Measurements from ENCODE around the gene ARIH2. TPM values are rescaled to one million over a fixed set of nuclear protein-coding genes. Genes with fewer than 3 reads are reported as not detected.

Gene ARIH2
- total RNA-seq, 3 donors from 2014 or later: 144 to 161 (median 146) TPM

DNA sequence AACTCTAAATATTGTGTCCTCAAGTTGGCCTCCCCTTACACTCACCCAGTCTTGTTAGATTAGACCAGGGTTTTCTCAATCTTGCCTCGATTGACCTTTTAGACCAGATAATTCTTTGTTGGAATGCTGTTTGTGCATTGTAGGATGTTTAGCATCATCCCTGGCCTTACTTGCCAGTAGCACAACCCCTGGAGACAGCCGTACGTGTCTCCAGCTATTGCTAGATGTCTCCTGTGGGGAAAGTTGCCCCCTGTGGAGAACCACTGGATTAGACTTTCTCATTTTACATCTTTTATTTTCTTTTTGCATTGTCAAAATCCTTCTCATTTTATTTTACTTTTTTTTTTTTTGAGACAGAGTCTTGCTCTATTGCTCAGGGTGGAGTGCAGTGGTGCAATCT is 90.8 kb downstream of the ARIH2 start:
- peaks cover 22% of the 10 kb centered on the region for H3K4me1 Mint-ChIP-seq (ENCODE audit: low read depth)
- ATAC-seq (no peak), DNase-seq (no peak)
- H3K27me3 Mint-ChIP-seq (ENCODE audit: low read depth): no peaks in the 10 kb centered on the region
- H3K36me3 Mint-ChIP-seq (ENCODE audit: insufficient read depth): peaks cover 3% of the 10 kb centered on the region
- H3K9me3 Mint-ChIP-seq: no peaks in the 10 kb centered on the region
- H3K4me3 Mint-ChIP-seq: peak overlapping the region; percentile 56

DNA sequence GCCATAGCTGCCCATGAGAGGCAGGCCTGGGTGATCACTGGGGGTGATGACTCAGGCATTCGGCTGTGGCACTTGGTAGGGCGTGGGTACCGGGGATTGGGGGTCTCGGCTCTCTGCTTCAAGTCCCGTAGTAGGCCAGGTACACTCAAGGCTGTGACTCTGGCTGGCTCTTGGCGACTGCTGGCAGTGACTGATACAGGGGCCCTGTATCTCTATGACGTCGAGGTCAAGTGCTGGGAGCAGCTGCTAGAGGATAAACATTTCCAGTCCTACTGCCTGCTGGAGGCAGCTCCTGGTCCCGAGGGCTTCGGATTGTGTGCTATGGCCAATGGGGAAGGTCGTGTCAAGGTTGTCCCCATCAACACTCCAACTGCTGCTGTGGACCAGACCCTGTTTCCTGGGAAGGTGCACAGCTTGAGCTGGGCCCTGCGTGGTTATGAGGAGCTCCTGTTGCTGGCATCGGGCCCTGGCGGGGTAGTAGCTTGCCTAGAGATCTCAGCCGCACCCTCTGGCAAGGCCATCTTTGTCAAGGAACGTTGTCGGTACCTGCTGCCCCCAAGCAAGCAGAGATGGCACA is 93.9 kb downstream of the ARIH2 start:
- ATAC-seq (no peak), DNase-seq (no peak)
- peaks cover 15% of the 10 kb centered on the region for H3K36me3 Mint-ChIP-seq (ENCODE audit: insufficient read depth)
- no peak overlapping the region for H3K4me3 Mint-ChIP-seq
- peaks cover 18% of the 10 kb centered on the region for H3K4me1 Mint-ChIP-seq (ENCODE audit: low read depth)
- no peaks in the 10 kb centered on the region for H3K27me3 Mint-ChIP-seq (ENCODE audit: low read depth)
- no peaks in the 10 kb centered on the region for H3K9me3 Mint-ChIP-seq

DNA sequence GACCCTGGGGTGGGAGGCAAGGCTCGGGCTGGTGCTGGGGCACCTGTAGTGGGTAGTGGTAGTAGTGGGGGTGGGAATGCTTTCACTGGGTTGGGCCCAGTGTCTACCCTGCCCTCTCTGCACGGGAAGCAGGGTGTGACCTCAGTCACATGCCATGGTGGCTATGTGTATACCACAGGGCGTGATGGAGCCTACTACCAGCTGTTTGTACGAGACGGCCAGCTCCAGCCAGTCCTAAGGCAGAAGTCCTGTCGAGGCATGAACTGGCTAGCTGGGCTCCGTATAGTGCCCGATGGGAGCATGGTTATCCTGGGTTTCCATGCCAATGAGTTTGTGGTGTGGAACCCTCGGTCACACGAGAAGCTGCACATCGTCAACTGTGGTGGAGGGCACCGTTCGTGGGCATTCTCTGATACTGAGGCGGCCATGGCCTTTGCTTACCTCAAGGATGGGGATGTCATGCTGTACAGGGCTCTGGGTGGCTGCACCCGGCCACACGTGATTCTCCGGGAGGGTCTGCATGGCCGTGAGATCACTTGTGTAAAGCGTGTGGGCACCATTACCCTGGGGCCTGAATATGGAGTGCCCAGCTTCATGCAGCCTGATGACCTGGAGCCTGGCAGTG is 94.6 kb downstream of the ARIH2 start:
- Mint-ChIP-seq H3K27me3 (ENCODE audit: low read depth) (no peaks in the 10 kb centered on the region), H3K4me3 (no peak overlapping the region), H3K9me3 (no peaks in the 10 kb centered on the region), H3K4me1 (ENCODE audit: low read depth) (peaks cover 14% of the 10 kb centered on the region), H3K36me3 (ENCODE audit: insufficient read depth) (peaks cover 15% of the 10 kb centered on the region)
- DNase-seq: no peak
- no peak for ATAC-seq

DNA sequence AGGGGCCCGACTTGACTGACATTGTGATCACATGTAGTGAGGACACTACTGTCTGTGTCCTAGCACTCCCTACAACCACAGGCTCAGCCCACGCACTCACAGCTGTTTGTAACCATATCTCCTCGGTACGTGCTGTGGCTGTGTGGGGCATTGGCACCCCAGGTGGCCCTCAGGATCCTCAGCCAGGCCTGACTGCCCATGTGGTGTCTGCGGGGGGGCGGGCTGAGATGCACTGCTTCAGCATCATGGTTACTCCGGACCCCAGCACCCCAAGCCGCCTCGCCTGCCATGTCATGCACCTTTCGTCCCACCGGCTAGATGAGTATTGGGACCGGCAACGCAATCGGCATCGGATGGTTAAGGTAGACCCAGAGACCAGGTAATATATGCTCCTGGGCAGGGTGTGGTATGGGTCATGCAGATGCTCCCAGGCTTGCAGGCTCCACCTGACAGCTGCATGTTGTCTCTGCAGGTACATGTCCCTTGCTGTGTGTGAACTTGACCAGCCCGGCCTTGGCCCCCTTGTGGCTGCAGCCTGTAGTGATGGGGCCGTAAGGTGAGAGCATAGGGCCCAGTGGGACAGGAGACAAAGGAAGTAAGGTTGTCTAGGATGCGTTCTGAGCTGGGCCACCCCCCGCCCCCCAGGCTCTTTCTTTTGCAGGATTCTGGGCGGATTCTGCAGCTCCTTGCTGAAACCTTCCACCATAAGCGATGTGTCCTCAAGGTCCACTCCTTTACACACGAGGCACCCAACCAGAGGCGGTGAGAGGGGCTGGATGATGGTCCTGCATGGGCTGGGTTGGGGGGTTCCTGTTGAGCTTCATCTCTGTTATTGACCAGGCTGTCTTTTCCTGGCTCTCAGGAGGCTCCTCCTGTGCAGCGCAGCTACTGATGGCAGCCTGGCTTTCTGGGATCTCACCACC is 95.4 kb downstream of the ARIH2 start:
- ATAC-seq (peak; percentile 28 to 29), DNase-seq (peak; percentile 44)
- no peaks in the 10 kb centered on the region for H3K9me3 Mint-ChIP-seq
- no peak overlapping the region for H3K4me3 Mint-ChIP-seq
- H3K4me1 Mint-ChIP-seq (ENCODE audit: low read depth): peaks cover 14% of the 10 kb centered on the region
- H3K27me3 Mint-ChIP-seq (ENCODE audit: low read depth): no peaks in the 10 kb centered on the region
- peaks cover 15% of the 10 kb centered on the region for H3K36me3 Mint-ChIP-seq (ENCODE audit: insufficient read depth)

DNA sequence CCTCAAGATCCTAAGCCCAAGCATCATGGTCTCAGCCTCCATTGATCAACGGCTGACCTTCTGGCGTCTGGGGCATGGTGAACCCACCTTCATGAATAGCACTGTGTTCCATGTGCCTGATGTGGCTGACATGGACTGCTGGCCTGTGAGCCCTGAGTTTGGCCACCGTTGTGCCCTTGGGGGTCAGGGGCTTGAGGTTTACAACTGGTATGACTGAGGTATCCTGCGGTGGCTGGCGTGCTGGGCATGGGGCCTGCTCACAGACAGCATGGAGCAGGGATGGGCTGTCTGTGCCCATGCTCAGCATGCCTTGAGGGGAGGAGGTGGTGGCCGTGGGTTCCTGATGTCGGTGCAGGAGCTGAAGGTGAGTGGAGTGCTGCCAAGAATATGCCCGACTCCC is 96.4 kb downstream of the ARIH2 start:
- peaks cover 12% of the 10 kb centered on the region for H3K36me3 Mint-ChIP-seq (ENCODE audit: insufficient read depth)
- H3K4me1 Mint-ChIP-seq (ENCODE audit: low read depth): peaks cover 16% of the 10 kb centered on the region
- no peak for ATAC-seq
- H3K27me3 Mint-ChIP-seq (ENCODE audit: low read depth): no peaks in the 10 kb centered on the region
- H3K9me3 Mint-ChIP-seq: no peaks in the 10 kb centered on the region
- peak overlapping the region; percentile 12 for H3K4me3 Mint-ChIP-seq
- no peak for DNase-seq

DNA sequence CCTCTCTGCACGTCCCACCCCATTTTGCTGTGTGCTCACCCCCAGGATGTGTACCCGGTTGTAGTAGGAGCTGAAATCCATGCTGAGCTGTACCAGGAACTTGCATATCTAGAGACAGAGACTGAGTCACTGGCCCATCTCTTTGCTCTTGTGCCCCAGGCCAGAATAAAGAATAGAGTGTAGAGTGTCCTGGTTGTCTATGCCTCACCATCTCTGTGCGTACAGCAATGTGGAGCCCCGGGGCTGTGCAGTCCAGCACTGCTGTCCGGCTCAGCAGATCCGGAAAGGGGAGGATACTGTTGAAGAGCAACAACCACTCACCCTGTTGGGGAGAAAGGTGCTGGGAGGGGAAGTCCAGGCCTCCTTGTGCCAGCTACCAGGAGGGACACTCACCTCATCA is 97.1 kb downstream of the ARIH2 start:
- DNase-seq (no peak), ATAC-seq (no peak)
- no peaks in the 10 kb centered on the region for H3K9me3 Mint-ChIP-seq
- H3K27me3 Mint-ChIP-seq (ENCODE audit: low read depth): no peaks in the 10 kb centered on the region
- peaks cover 19% of the 10 kb centered on the region for H3K4me1 Mint-ChIP-seq (ENCODE audit: low read depth)
- H3K4me3 Mint-ChIP-seq: no peak overlapping the region
- H3K36me3 Mint-ChIP-seq (ENCODE audit: insufficient read depth): peaks cover 12% of the 10 kb centered on the region

DNA sequence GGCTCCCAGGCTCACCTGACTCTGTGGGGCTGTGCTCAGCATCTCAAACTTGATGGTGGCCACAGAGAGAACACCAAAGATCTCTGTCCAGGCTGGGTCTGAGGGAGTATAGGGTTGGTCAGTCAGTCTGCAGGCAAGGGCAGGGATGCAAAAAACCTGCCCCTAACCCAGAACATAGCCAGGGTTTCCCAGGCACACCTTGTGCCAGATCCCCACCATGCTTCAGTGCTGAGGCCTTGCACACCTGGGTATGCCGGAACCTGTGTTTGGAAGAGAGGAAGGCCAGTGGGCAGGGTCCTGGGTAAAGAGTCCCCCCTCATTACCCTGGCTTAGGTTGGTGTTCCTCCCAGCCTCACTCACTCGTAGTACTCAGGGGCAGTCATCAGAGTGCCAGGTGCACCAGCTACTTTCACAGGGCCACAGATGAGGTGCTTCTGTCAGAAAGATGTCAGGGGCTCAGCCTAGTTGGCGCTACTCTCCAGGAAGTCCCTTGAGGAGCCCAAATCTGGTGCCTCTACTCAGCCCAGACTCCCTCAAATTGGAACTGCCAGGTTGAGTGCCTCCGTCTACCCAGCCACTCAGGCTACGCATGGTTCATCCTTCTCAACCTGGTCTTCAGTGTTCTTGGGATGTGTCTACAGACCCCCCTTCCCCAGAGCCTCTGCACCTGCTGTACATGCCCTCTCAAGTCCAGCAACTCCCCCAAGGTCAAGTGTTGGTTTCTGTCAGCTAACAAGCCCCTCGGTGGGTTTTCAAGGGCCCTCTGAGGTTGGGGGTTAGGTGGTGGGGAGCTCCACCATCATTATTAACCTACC is 98.0 kb downstream of the ARIH2 start:
- ATAC-seq (no peak), DNase-seq (no peak)
- Mint-ChIP-seq H3K9me3 (no peaks in the 10 kb centered on the region), H3K4me3 (peak overlapping the region; percentile 95), H3K27me3 (ENCODE audit: low read depth) (no peaks in the 10 kb centered on the region), H3K36me3 (ENCODE audit: insufficient read depth) (peaks cover 12% of the 10 kb centered on the region), H3K4me1 (ENCODE audit: low read depth) (peaks cover 21% of the 10 kb centered on the region)

DNA sequence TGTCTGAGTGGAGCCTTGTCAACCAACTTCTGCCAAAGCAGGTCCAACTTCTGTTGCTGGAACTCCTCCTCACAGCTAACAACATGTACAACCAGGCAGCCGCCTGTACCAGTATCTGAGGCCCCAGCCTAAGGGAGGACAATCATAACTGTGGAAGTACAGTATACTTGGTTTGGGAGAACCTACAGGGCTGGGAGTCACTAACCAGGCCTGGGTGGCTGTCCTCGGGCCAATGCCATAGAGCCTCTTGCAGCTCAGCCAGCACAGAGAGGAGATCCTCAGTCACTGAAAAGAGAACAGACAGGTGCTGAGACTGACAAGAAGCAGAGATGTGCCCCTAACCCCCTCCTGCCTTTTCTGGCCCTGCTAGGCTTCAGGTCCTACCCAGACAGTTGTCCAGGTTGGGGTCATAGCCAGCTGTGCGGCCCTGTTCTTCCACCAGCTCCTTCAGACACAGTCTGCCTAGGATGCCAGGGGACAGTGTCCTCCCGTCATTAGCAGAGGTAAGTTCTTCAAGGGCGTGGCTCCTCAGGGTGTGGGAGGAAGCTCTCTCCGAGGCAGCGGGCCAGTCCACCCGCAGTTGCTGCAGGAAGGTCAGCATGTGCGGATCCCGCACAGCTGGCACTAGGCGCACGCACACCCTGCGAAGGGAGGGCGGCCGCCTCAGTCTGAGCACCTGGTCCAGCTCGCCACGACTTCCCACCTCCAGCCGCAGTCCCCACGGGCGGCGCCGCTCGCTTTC is 98.8 kb downstream of the ARIH2 start:
- DNase-seq (no peak), ATAC-seq (no peak)
- Mint-ChIP-seq H3K4me3 (peak overlapping the region; percentile 95), H3K27me3 (ENCODE audit: low read depth) (no peaks in the 10 kb centered on the region), H3K4me1 (ENCODE audit: low read depth) (peaks cover 21% of the 10 kb centered on the region), H3K36me3 (ENCODE audit: insufficient read depth) (peaks cover 12% of the 10 kb centered on the region), H3K9me3 (no peaks in the 10 kb centered on the region)

DNA sequence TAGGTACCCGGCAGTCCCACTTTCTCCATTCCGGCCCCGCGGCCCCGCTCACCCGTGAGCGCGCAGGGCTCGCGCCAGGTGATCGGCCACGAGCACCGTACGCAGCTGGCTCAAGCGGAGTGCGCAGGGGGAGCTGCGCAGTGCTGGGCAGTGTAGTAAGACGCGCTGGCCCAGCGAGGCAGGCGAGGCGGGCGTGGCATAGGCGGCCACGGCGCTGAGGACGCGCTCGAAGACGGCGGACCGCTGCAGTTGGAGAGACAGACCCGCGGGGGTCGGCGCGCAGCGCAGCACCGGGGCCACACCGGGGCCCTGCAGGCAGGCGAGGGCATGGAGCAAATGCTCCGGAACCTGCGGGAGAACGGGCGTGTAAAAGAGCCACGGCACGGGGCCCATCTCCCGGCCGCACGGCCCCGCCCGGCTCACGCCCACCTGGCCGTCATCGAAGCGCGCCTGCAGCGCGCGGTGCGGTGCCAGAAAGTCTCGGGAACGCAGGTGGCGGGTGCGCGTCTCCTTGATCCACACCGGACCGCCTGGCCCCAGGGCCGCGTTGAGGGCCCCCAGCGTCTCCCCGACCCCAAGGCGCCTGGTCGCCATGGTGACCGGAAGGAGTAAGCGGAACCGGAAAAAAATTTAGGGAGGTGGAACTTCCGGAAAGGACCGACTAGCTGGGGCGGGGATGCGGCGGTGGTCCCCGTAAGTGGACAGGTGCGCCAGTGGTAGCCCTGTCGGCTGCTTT is 99.5 kb downstream of the ARIH2 start, which contains the start of gene DALRD3:
TSS of gene DALRD3 (minus strand) at position 610 of the 736 bp plus-strand sequence. CDS start at position 594, 16 bp downstream.
- Mint-ChIP-seq H3K27me3 (ENCODE audit: low read depth) (no peaks in the 10 kb centered on the region), H3K36me3 (ENCODE audit: insufficient read depth) (peaks cover 17% of the 10 kb centered on the region), H3K9me3 (no peaks in the 10 kb centered on the region), H3K4me3 (peak within 1 kb of the TSS; percentile 95), H3K4me1 (ENCODE audit: low read depth) (peaks cover 25% of the 10 kb centered on the region)
- peak; percentile 8 for ATAC-seq
- DNase-seq: peak; percentile 33

DNA sequence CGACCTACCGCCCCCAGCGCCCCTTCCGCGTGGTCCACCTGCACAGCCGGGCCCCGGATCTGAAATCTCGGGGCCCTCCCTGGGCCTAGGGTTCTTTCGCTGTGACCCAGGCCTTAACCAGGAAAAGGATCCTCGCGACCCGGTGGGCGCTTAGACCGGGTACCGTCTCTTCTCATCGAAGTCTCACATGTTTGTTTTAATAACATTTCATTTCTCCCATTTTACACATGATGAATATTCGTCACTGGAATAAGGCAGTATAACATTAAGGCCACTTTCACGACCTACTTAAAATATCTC is 100.0 kb downstream of the ARIH2 start:
- H3K4me1 Mint-ChIP-seq (ENCODE audit: low read depth): peaks cover 29% of the 10 kb centered on the region
- no peaks in the 10 kb centered on the region for H3K27me3 Mint-ChIP-seq (ENCODE audit: low read depth)
- DNase-seq (no peak), ATAC-seq (no peak)
- no peaks in the 10 kb centered on the region for H3K9me3 Mint-ChIP-seq
- H3K4me3 Mint-ChIP-seq: peak overlapping the region; percentile 95
- H3K36me3 Mint-ChIP-seq (ENCODE audit: insufficient read depth): peaks cover 21% of the 10 kb centered on the region

DNA sequence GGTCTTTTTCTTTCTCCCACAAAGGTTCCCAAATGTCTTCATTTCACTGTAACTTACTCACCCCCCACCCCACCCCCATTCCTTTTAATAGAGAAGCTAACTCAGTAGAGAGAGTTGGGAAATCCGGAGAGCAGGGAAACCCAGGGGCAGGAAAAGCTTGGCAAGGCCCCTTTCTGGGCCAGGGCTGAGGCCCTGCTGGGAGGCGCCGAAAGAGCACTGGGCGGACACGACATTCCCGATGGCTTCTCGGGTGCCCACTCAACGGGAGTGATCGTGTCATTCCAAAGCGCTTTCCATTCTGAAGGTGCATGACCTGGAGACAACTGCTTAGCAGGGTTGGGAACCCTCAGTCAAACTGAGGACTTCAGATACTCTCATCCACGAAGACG is 101.3 kb downstream of the ARIH2 start:
- H3K4me1 Mint-ChIP-seq (ENCODE audit: low read depth): peaks cover 33% of the 10 kb centered on the region
- H3K36me3 Mint-ChIP-seq (ENCODE audit: insufficient read depth): peaks cover 29% of the 10 kb centered on the region
- no peak for DNase-seq

DNA sequence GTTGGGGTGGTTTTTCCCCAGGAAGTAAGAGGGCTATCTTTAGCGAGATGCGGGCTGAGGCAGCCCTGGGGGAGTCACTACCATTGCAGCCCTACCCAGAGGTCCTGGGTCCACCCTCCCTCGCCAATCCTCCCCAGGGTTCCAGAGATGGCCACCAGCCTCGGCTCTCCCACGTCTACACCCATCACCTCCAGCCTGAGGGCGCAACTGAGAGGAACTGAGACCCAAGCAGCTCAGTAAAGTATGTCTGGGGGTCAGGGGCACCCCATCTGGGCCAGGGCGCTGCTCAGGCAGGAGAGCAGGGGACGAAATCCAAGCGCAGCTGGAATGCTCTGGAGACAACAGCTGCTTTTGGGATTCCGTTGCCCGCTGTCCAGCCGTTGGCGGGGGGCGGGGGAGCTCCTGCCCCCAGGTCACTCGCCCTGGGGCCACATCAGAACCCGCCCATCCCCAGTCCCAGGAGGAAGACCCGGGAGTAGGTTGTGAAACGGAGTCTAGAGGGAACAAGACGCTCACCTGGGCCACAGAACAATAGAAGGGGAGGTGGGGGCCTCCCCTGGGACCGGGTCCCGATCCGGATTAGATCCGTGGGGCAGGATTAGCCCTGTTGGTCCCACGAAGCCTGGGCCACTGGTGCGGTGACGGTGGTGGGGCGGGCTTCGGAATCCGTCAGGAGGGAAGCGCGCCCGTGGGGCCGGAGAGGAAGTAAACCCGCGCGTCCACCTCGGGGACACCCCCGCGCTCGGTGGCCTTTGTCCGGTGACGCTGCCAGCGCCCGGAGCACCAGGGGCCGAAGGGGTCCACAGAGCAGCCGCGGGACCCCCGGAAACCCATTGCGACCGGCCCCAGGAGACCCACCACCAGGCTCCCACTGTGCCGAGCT is 101.9 kb downstream of the ARIH2 start:
- Mint-ChIP-seq H3K4me1 (ENCODE audit: low read depth) (peaks cover 35% of the 10 kb centered on the region), H3K27me3 (ENCODE audit: low read depth) (no peaks in the 10 kb centered on the region), H3K9me3 (no peaks in the 10 kb centered on the region), H3K4me3 (peak overlapping the region; percentile 95), H3K36me3 (ENCODE audit: insufficient read depth) (peaks cover 29% of the 10 kb centered on the region)
- no peak for DNase-seq
- ATAC-seq: no peak

More for the DNA sequence above, 101.3 kb downstream of the ARIH2 start:
- H3K4me3 Mint-ChIP-seq: peak overlapping the region; percentile 95
- H3K27me3 Mint-ChIP-seq (ENCODE audit: low read depth): no peaks in the 10 kb centered on the region
- no peaks in the 10 kb centered on the region for H3K9me3 Mint-ChIP-seq
- no peak for ATAC-seq

Data from activated T-cell treated with anti-CD3 and anti-CD28 coated beads, Interleukin-2, amount 50 U/mL, for 4 hours (primary cell).